GM19328 (cell line): ENCODE measurements around the gene NR2F1-AS1.

Source experiments
- ATAC-seq: cut with Tn5 transposase; IDR thresholded peaks from one replicate; pipeline ENCODE4 v1.9.1; 2021; ENCODE audit warnings: mild to moderate bottlenecking, moderate library complexity; ENCODE audit not compliant: unreplicated experiment

Gene NR2F1-AS1

GRCh38 chr5:93578813-93579691, 2.0 kb downstream of the NR2F1-AS1 start:
- ATAC-seq = no peak

GRCh38 chr5:93577854-93578812, 2.9 kb downstream of the NR2F1-AS1 start:
- ATAC-seq = no peak

GRCh38 chr5:93576994-93577853, 3.8 kb downstream of the NR2F1-AS1 start:
- no peak for ATAC-seq

GRCh38 chr5:93575461-93576414, 5.3 kb downstream of the NR2F1-AS1 start:
- no peak for ATAC-seq

GRCh38 chr5:93574491-93575305, 6.3 kb downstream of the NR2F1-AS1 start:
- no peak for ATAC-seq

- no peak for ATAC-seq
Observed at GRCh38 chr5:93573354-93574351, 7.4 kb downstream of the NR2F1-AS1 start.

- ATAC-seq = no peak
Observed at GRCh38 chr5:93572608-93573353, 8.2 kb downstream of the NR2F1-AS1 start.

GRCh38 chr5:93572101-93572607, 8.9 kb downstream of the NR2F1-AS1 start:
- ATAC-seq = no peak

- no peak for ATAC-seq
Observed at GRCh38 chr5:93571114-93571949, 9.7 kb downstream of the NR2F1-AS1 start.

GRCh38 chr5:93570294-93571113, 10.5 kb downstream of the NR2F1-AS1 start:
- ATAC-seq = no peak

- ATAC-seq = no peak
Observed at GRCh38 chr5:93569300-93570160, 11.5 kb downstream of the NR2F1-AS1 start.

- no peak for ATAC-seq
Observed at GRCh38 chr5:93567424-93567823, 13.6 kb downstream of the NR2F1-AS1 start.

GRCh38 chr5:93566091-93566490, 14.9 kb downstream of the NR2F1-AS1 start:
- ATAC-seq = no peak
